ENCODE measurements around the gene SEC14L5. TPM values are rescaled to one million over a fixed set of nuclear protein-coding genes. Genes with fewer than 3 reads are reported as not detected.
A peak's percentile ranks its signal among the peaks of the same experiment; 100 is the strongest.

SEC14L5 gene
- total RNA-seq, 2 donors from 2014 or later = 0.74 to 0.77 TPM

DNA sequence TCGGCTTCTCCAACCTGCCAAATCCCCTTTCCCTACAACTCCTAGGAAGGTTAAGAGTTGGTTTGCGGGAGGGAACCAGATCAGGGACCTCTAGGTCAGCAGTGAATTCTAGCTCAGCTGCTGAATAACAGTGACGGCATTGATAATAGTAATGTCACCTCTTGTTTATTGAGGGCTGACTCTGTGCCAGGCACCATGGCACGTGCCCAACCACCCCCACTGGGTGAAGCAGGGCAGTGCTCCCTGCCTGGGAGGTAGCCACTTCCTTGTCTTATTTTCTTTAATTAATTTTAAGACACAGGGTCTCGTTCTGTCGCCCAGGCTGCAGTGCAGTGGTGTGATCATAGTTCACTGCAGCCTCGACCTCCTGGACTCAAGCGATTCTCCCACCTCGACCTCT lies 15.6 kb upstream of the SEC14L5 start:
- Histone ChIP-seq H3K4me3 (no peak overlapping the region), H3K27me3 (replicated peaks; ENCODE audit: insufficient read depth) (no peaks in the 10 kb centered on the region), H3K36me3 (no peaks in the 10 kb centered on the region), H3K9me3 (no peaks in the 10 kb centered on the region), H3K4me1 (replicated peaks) (peaks cover 4% of the 10 kb centered on the region), H3K27ac (peak overlapping the region; percentile 41 to 61)
- TF ChIP-seq POLR2A (IDR thresholded peaks at IDR 0.05) = no peak
- TF ChIP-seq, protein P1, sequence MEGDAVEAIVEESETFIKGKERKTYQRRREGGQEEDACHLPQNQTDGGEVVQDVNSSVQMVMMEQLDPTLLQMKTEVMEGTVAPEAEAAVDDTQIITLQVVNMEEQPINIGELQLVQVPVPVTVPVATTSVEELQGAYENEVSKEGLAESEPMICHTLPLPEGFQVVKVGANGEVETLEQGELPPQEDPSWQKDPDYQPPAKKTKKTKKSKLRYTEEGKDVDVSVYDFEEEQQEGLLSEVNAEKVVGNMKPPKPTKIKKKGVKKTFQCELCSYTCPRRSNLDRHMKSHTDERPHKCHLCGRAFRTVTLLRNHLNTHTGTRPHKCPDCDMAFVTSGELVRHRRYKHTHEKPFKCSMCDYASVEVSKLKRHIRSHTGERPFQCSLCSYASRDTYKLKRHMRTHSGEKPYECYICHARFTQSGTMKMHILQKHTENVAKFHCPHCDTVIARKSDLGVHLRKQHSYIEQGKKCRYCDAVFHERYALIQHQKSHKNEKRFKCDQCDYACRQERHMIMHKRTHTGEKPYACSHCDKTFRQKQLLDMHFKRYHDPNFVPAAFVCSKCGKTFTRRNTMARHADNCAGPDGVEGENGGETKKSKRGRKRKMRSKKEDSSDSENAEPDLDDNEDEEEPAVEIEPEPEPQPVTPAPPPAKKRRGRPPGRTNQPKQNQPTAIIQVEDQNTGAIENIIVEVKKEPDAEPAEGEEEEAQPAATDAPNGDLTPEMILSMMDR (IDR thresholded peaks at IDR 0.05) = no peak
- TF ChIP-seq POLR2AphosphoS5 (IDR thresholded peaks at IDR 0.05) = no peak
- WGBS = 68% methylated on average over 9 of the region's 9 CpGs
- intact Hi-C loops (cut with DNase I) = no loop called here
- no peak for DNase-seq (ENCODE audit: low spot score)

DNA sequence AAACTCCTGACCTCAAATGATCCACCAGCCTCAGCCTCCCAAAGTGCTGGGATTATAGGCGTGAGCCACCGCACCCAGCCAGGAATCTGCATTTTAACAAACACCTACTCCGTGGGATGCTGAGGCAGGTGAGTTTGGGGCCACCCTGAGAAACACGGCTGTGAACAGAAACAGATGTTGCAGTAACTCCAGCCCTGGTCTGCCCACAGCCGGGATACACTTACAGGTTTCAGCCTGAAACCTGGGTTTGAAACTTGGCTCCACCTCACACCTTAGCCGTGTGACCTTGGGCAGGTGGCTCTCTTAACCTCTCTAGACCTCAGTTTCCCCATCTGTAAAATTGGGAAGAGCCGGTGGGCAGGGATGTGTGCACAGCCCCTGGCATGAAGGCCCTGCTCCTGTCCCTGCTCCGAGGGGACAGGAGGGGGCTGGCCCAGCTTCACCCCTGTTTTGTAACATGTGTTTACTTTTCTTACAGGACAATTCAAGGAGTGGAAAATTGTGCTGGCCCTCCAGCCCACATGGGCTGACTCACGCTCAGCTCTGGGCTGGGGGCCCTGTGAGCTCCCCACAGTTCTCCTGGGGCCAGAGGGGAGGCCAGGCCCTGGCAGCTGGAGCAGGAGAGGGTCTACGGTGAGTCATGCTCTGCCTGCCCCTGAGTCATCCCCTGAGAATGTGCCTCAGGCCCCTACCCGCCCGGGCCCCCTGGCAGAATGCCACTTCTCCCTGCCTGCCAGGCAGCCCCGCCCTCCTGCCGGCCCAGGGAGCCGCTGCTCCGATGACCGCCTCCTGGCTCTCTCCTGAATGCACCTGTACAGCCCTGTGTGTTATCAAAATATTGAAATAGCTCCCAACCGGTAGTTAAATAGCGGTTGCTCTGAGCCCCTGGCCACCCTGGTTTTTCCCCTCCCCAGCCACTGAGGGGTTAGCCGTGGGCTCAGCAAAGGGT lies 13.5 kb upstream of the SEC14L5 start:
- Histone ChIP-seq H3K9me3 (no peaks in the 10 kb centered on the region), H3K36me3 (no peaks in the 10 kb centered on the region), H3K27me3 (replicated peaks; ENCODE audit: insufficient read depth) (no peaks in the 10 kb centered on the region), H3K4me1 (replicated peaks) (peaks cover 4% of the 10 kb centered on the region), H3K27ac (peak overlapping the region; percentile 59 to 74), H3K4me3 (no peak overlapping the region)
- peak; percentile 86 for DNase-seq (ENCODE audit: low spot score)
- 25% methylated on average over 20 of the region's 20 CpGs for WGBS
- TF ChIP-seq POLR2AphosphoS5 (IDR thresholded peaks at IDR 0.05) = peak; percentile 86
- TF ChIP-seq, protein P1 (IDR thresholded peaks at IDR 0.05) = no peak
- intact Hi-C loops (cut with DNase I) = no loop called here

DNA sequence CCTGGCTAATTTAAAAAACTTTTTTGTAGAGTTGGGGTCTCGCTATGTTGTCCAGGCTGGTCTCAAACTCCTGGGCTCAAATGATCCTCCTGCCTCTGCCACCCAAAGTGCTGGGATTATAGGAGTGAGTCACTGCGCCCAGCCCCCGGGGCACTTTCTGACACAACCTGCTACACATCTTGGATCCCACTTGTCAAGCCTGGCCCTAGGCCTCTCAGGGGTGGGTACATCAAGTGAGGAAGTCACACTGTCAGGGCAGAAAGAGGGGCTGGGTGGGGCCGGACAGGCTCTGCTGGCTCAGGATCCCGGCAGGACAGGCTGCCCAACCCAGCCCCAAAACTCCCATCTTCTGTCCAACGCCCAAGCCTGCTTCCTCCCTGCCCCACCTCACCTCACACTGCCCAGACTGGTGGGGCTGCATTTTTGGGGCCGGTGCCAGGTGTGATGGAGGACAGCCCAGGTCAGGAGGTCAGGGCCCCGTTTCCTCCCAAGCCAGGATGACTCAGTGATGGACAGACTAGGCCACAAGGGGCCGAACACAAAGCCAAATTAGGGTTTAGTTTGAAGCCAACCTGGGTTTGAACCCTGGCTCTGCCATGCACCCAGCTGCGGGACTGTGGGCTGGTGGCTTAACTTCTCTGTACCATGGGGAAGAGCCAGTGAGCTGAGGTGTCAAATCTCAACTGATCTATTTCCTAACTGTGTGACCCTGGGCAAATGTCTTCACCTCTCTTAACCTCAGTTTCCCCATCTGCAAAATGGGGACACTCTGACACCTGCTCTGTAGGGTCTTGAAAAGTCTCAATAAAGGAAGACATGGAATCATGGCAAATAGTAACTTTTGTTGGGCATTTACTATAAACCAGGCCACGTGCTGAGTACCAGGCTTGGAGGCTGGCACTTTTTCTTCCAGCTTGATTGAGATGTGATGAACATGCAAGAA lies 12.3 kb upstream of the SEC14L5 start:
- H3K4me3 ChIP-seq = no peak overlapping the region
- no peaks in the 10 kb centered on the region for H3K27me3 ChIP-seq (replicated peaks; ENCODE audit: insufficient read depth)
- no peaks in the 10 kb centered on the region for H3K9me3 ChIP-seq
- intact Hi-C loops (cut with DNase I) = no loop called here
- WGBS = 44% methylated on average over 11 of the region's 11 CpGs
- H3K36me3 ChIP-seq = no peaks in the 10 kb centered on the region
- peaks cover 4% of the 10 kb centered on the region for H3K4me1 ChIP-seq (replicated peaks)
- no peak for TF ChIP-seq POLR2AphosphoS5 (IDR thresholded peaks at IDR 0.05)
- TF ChIP-seq, protein P1 (IDR thresholded peaks at IDR 0.05) = no peak
- no peak for TF ChIP-seq POLR2A (IDR thresholded peaks at IDR 0.05)
- peak overlapping the region; percentile 59 to 74 for H3K27ac ChIP-seq
- DNase-seq (ENCODE audit: low spot score) = peak; percentile 39

DNA sequence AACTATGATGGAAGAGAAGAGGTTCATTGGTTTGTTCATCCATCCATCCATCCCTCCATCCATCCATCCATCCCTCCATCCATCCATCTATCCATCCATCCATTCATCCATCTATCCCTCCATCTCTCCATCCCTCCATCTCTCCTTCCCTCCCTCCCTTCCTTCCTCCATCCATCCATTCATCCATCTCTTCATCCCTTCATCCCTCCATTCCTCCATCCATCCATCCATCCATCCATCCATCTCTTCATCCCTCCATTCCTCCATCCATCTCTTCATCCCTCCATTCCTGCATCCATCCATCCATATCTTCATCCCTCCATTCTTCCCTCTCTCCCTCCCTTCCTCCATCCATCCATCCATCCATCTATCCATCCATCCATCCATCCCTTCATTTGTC lies 11.2 kb upstream of the SEC14L5 start:
- no peak for DNase-seq (ENCODE audit: low spot score)
- TF ChIP-seq POLR2A (IDR thresholded peaks at IDR 0.05) (no peak), POLR2AphosphoS5 (IDR thresholded peaks at IDR 0.05) (no peak)
- TF ChIP-seq, protein P1 (IDR thresholded peaks at IDR 0.05) = no peak
- no peaks in the 10 kb centered on the region for H3K9me3 ChIP-seq
- no peak overlapping the region for H3K4me3 ChIP-seq
- intact Hi-C loops (cut with DNase I) = no loop called here
- H3K27ac ChIP-seq = no peak overlapping the region
- no peaks in the 10 kb centered on the region for H3K36me3 ChIP-seq
- H3K27me3 ChIP-seq (replicated peaks; ENCODE audit: insufficient read depth) = no peaks in the 10 kb centered on the region
- H3K4me1 ChIP-seq (replicated peaks) = peaks cover 4% of the 10 kb centered on the region

Data from prostate gland (tissue), 2 donors.